DND-41 (cell line): Measurements from ENCODE around the gene STK32B.

Experiments
- ATAC-seq: fragments of 200-7000 bp; cut with Tn5 transposase; 3 replicates; pipeline ENCODE4 v1.9.1; 2021; ENCODE audit warnings: low read depth; ENCODE audit not compliant: insufficient read depth
- DNase-seq: peaks from one replicate; pipeline ENCODE4 v3.0.0-alpha.2; 2020
- H2AFZ ChIP-seq: 2 replicates; pipeline ENCODE4 v1.6.0; 2012; ENCODE audit warnings: low read depth, low read length
- H3K27ac ChIP-seq: 2 replicates; pipeline ENCODE4 v1.5.1; 2012; ENCODE audit warnings: low read length, inconsistent platforms
- H3K27me3 ChIP-seq: fragments of 200-600 bp; sonication (generic); 2 replicates; pipeline ENCODE4 v1.6.0; 2012; ENCODE audit warnings: low read length, mild to moderate bottlenecking, inconsistent platforms; ENCODE audit not compliant: insufficient read depth, poor library complexity
- H3K36me3 ChIP-seq: 2 replicates; pipeline ENCODE4 v1.5.1; 2012; ENCODE audit warnings: low read length, inconsistent platforms; ENCODE audit not compliant: insufficient read depth
- H3K4me1 ChIP-seq: 2 replicates; pipeline ENCODE4 v1.5.1; 2012; ENCODE audit warnings: mild to moderate bottlenecking, low read length; ENCODE audit not compliant: insufficient read depth
- H3K4me2 ChIP-seq: 2 replicates; pipeline ENCODE4 v1.6.0; 2012; ENCODE audit warnings: mild to moderate bottlenecking, moderate library complexity, low read length, inconsistent platforms; ENCODE audit not compliant: insufficient read depth
- H3K4me3 ChIP-seq, 2 experiments: fragments of 200-600 bp in 1 of 2; shearing (Covaris generic) in 1 of 2; 2 replicates each; pipeline ENCODE4 v1.5.1; 2012 to 2016; ENCODE audit warnings: inconsistent platforms in 2 of 2, low read length in 2 of 2, mild to moderate bottlenecking in 2 of 2, low read depth in 1 of 2, moderate library complexity in 1 of 2
- H3K79me2 ChIP-seq: 2 replicates; pipeline ENCODE4 v1.6.0; 2012; ENCODE audit warnings: low read length, inconsistent platforms; ENCODE audit not compliant: insufficient read depth
- H3K9ac ChIP-seq: 2 replicates; pipeline ENCODE4 v1.6.0; 2012; ENCODE audit warnings: low read depth, mild to moderate bottlenecking, inconsistent platforms, low read length, moderate library complexity
- H3K9me3 ChIP-seq: 2 replicates; pipeline ENCODE4 v1.5.1; 2012; ENCODE audit warnings: low read length, moderate library complexity, mild to moderate bottlenecking, inconsistent platforms; ENCODE audit not compliant: insufficient read depth, severe bottlenecking
- H4K20me1 ChIP-seq: 2 replicates; pipeline ENCODE4 v1.6.0; 2012; ENCODE audit warnings: low read length; ENCODE audit not compliant: insufficient read depth
- CTCF ChIP-seq: IDR thresholded peaks from 2 replicates; pipeline ENCODE4 v1.5.1; 2012; ENCODE audit warnings: borderline replicate concordance, low read length, moderate library complexity, mild to moderate bottlenecking; ENCODE audit not compliant: poor library complexity, severe bottlenecking; ENCODE audit errors: extremely low read depth
- EZH2 ChIP-seq: IDR thresholded peaks from 3 replicates; pipeline ENCODE4 v1.6.1; 2012; ENCODE audit warnings: borderline replicate concordance, low read depth, mild to moderate bottlenecking, moderate library complexity, low read length, inconsistent platforms; ENCODE audit not compliant: severe bottlenecking

Gene STK32B

GRCh38 chr4:5511791-5512190 is 460.5 kb downstream of the STK32B start:
- H3K4me3 ChIP-seq, result no peak overlapping the region
- ATAC-seq (no peak), DNase-seq (no peak)
- no peaks in the 10 kb centered on the region for H4K20me1 ChIP-seq
- no peak overlapping the region for H2AFZ ChIP-seq
- no peak overlapping the region for H3K9ac ChIP-seq
- H3K79me2 ChIP-seq, result no peaks in the 10 kb centered on the region
- no peaks in the 10 kb centered on the region for H3K9me3 ChIP-seq
- H3K27ac ChIP-seq, result no peak overlapping the region
- no peaks in the 10 kb centered on the region for H3K27me3 ChIP-seq
- no peak for TF ChIP-seq EZH2
- no peak for TF ChIP-seq CTCF
- no peak overlapping the region for H3K4me2 ChIP-seq
- H3K4me1 ChIP-seq, result no peaks in the 10 kb centered on the region
- H3K36me3 ChIP-seq, result no peaks in the 10 kb centered on the region

- Histone ChIP-seq H4K20me1 (no peaks in the 10 kb centered on the region), H3K4me1 (no peaks in the 10 kb centered on the region), H3K9me3 (no peaks in the 10 kb centered on the region), H3K27me3 (no peaks in the 10 kb centered on the region), H3K27ac (no peak overlapping the region), H2AFZ (no peak overlapping the region), H3K9ac (no peak overlapping the region), H3K36me3 (no peaks in the 10 kb centered on the region), H3K4me3 (no peak overlapping the region), H3K79me2 (no peaks in the 10 kb centered on the region), H3K4me2 (no peak overlapping the region)
- TF ChIP-seq CTCF, result no peak
- no peak for TF ChIP-seq EZH2
- ATAC-seq, result no peak
- no peak for DNase-seq
Measured at GRCh38 chr4:5515646-5516045, 464.4 kb downstream of the STK32B start.

DNA sequence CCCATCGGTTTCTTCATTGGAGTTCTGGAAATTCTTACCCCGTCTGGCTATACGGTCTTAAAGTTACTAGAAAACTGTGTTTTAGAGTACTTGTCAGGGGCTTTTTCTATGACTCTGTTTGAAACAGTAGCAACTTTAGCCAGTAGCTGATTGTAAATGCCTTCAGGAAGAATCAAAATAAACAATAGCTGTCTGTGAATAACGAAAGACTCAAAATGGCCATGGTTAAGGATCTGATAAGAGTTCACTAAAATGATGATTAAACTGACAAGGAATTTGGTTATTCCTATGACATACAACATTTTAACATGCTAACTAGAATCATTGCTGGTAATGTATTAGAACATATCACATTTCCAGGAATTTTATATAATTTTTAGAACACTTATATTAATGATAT is 466.1 kb downstream of the STK32B start:
- Histone ChIP-seq H3K9ac (no peak overlapping the region), H2AFZ (no peak overlapping the region), H4K20me1 (no peaks in the 10 kb centered on the region), H3K79me2 (no peaks in the 10 kb centered on the region), H3K27me3 (no peaks in the 10 kb centered on the region), H3K36me3 (no peaks in the 10 kb centered on the region), H3K9me3 (no peaks in the 10 kb centered on the region), H3K4me2 (no peak overlapping the region), H3K27ac (no peak overlapping the region), H3K4me1 (no peaks in the 10 kb centered on the region), H3K4me3 (no peak overlapping the region)
- DNase-seq, result no peak
- TF ChIP-seq EZH2 (no peak), CTCF (no peak)
- no peak for ATAC-seq
